H1 (cell line): ENCODE data around the gene TARBP2. TPM values are rescaled to one million over a fixed set of nuclear protein-coding genes. Genes with fewer than 3 reads are reported as not detected.

Source experiments
- CHD2 ChIP-seq: IDR thresholded peaks from 2 replicates; pipeline ENCODE4 v1.6.1; 2012; ENCODE audit warnings: low read length, improper control_type of control experiment
- JUND ChIP-seq: IDR thresholded peaks from 2 replicates; pipeline ENCODE4 v1.6.1; 2011; ENCODE audit warnings: mild to moderate bottlenecking, improper control_type of control experiment, low read length
- TAF7 ChIP-seq: optimal IDR thresholded peaks from 2 replicates; pipeline ENCODE3; 2011; ENCODE audit warnings: low read depth, mild to moderate bottlenecking, inconsistent platforms, low read length, moderate library complexity, borderline replicate concordance
- TEAD4 ChIP-seq: IDR thresholded peaks from 2 replicates; pipeline ENCODE4 v1.6.1; 2012; ENCODE audit warnings: low read depth, low read length, inconsistent platforms, mixed read lengths
- YY1 ChIP-seq: IDR thresholded peaks from 2 replicates; pipeline ENCODE4 v1.6.1; 2011; ENCODE audit warnings: low read depth, mild to moderate bottlenecking, low read length
- polyA plus RNA-seq, 7 experiments: library from polyadenylated mRNA; depleted of rRNA in 3 of 7; stranded (reverse) in 5 of 7; unstranded in 2 of 7; fragments of >200 nt in 5 of 7; fragments of 200-250 nt in 2 of 7; gene quantifications; 1 replicate in 5 of 7; 2 replicates in 1 of 7; 4 replicates in 1 of 7; pipeline versions ENCODE4 v1.2.1 to v1.2.3, GENCODE V29; 2011 to 2013; ENCODE audit warnings: missing spikeins in 2 of 7, mixed read lengths in 2 of 7
- total RNA-seq: library from RNA; stranded (reverse); fragmentation: NEBNext Ultra II Directional; extraction: Animal tissue kit (Norgen Biotek cat#: 25700); gene quantifications from 2 replicates; pipeline ENCODE4 v1.2.1, GENCODE V29; 2021

Gene TARBP2
- total and polyA plus RNA-seq, 2 of the 8 experiments (the other 6 are each of a cell fraction or from before 2014, with no cell fraction given) = 69.9 to 122 TPM

GRCh38 chr12:53523131-53523530, 22.0 kb downstream of the TARBP2 start (continued):
- TF ChIP-seq TEAD4 (no peak), YY1 (no peak), JUND (no peak), TAF7 (no peak), CHD2 (no peak)
